RKO (cell line): ENCODE data around the gene ZSCAN26.

Experiments used
- DNase-seq: peaks from one replicate; pipeline ENCODE4 v3.0.0-alpha.2; 2016; ENCODE audit warnings: low spot score

Gene ZSCAN26

DNA sequence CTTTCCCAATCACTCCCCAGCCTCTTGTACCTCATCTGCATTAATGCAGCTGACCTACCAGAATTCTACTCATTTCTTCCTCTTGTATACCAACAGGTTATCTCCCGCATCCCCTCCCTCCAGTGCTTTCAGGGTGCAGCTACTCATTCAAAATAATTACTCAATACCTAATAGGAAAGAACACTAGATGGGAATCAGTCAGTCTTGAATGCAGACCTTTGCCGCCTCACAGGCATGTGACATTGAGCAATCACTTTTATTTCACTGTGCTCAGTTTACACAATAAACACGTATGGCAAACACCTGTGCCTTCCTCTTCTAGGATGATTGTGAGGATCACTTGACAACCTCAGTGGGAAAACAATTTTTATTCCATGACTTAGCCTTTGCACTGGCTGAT lies 55.7 kb downstream of the ZSCAN26 start:
- DNase-seq: no peak

DNA sequence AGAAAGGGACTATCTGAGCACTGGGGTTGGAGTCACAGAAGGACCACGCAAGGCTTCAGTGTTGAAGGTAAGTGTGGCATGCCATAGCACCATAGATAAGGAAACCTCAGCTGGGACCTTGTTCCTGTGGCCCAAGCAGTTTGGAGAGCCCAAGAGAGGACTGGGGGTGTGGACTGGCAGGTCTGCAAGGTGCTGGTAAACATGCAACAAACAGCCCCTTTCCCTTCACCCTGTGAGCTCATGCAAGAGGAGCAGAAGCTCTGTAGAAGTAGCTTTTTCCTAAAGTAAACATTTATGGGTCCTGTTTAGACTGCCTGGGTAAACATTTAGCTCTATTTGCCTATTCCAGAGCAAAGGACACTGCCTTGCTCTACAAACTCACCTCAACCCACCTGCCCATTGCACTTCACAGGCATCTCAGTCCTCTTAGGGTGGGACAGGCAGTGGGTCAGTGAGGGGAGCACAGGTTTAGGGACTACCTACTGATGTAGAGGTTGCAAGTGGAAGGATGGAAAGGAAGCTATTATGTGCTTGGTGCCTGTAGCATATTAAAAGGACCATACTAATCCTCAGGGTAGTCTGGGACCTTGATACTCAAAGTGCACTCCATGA lies 57.0 kb downstream of the ZSCAN26 start:
- no peak for DNase-seq

GRCh38 chr6:28326371-28326948 lies 59.5 kb downstream of the ZSCAN26 start:
- no peak for DNase-seq
